ENCODE measurements around the gene SMIM36.
"Not testable (repeated sequence)": the region's sequence is repeated elsewhere in the genome, so short reads cannot be mapped to it uniquely, and the experiment has no call there.

The SMIM36 gene

DNA sequence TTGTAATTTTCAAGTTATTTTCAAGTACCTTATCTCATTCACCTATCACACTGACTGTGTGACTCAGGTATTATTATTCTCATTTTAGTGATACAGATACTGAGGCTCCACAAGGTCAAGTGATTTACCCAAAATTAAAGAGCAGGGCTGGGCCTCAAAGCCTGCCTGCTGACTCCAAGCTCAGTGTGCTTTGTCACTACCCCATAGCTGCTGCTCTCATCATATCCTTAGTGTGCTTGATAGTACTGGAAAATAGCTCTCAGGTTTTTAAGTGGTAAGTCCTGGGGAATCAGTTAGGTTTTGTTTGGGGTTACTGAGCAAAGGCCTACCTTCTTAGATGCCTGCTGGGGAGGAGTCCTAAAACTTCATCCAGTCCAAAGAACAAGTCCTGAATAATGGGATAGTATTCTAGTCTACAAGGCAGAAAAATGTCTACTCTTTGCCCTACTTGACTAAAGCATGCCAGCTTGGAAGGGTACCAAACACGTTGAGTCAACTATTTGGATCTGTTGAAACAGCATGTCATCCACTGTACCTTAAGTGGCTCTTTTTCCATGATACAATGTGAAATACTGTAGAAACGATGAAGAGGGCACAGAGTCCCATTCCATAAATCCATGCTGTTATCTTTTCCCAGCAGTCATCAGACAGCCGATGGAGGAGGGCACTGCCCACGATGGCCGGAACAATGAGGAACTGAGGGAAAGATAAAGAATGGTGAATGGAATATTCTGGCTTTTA is 100.4 kb downstream of the SMIM36 start:
- no peak for DNase-seq

DNA sequence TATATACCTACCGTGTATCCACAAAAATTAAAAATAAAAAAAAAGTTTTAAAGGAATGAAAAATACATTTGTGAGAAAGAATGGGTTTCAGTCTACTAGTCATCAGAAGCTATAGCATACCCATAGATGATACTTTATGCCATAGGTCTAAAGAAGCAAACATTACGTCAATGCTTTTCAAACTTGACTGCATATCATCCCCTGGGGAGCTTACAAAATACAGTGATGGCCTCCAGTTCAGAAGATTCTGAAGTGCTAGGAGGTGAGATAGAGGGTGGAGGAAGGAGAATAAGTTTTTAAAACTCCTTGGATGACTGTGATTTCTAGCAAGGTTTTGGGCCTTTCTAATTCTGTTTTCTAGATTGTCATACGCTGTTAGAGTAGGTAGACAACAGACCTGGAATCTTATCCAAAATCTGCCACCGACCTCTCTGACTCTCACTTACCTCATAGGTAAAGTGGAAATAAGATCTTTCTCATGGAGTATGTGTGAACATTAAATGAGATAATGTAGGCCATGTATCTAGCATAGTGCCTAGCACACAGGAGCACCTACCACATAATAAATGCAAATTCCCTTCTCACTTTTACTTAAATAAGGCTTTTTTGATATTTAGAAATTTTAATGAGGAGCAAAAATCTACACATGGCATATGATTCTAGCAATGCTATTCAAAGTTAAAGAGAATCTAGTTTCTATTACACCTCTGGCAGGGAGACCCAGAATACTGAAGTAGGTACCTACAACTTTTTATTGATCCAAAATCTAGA is 102.0 kb downstream of the SMIM36 start:
- no peak for DNase-seq

DNA sequence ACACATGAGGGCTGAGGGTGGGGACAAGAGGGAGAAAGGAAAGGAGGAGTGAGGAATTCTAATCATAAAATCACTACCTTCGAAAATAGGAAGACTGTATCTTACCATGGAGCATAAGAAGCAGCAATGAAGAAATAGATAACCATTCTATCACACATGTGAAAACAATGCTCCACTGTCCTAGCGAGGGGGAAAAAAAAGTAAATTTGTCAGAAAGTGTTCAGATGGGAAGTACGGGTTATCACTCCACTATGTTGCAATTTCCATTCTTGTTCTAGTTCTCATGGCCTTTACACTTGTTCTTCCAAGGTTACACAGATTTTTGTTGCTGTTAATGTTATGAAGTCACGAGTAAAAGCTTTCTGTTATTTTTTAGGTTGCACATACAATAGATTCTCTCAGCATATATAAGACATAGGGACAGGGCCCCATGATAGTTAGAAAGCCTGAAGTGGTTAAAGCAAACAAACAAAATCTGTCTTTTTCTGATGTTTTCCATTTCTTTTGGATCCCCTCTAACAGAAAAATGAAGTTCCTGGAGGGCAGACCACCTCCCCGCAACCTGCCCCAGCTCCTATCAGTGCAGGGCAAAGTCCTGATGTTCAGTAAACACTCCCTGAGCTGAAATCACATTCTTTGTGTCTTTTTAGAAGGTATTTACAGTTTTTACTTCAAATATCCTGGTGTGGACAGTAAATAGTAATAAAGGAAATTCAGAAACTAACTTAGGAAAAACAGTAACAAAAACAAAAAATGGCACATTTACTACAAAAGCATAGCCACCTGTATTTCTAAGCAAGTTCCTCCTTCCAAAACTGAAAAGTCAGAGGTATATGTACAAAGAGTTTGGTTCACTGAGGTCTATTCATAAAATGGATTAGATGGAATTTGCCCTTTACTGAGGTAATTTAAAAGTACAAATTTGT is 103.3 kb downstream of the SMIM36 start:
- no peak for DNase-seq

DNA sequence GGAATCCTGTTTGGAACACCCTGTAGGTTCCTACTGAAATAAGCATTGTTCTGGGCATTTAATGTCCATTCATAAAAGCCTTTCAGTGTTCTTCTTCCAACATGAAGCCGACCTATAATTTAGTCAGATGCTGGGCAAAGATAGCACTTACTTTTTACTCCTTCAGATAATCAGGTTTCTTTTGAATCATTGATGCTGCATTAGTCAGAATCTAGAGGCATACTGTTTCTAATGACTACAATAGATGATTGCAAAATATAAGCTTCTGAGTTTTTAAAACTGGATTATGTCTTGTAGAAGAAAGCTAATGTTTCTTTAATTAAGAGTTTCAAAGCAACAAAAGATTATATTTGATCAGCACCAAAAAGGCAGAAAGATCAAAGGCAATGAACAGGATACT is 105.7 kb downstream of the SMIM36 start:
- no peak for DNase-seq

DNA sequence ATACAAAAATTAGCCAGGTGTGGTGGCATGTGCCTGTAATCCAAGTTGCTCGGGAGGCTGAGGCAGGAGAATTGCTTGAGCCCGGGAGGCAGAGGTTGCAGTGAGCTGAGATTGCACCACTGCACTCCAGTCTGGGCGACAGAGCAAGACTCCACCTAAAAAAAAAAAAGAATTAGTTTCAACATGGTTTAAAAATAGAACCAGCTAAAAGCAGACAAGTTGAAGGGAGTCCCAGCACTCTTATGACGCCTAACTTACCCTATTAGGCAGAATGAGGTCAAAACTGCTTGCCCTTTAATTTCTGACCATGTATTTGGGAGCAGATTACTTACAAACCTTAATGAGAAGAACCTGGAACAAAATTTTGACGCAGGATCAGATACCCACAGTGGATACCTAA is 107.1 kb downstream of the SMIM36 start:
- not testable (repeated sequence) for DNase-seq

DNA sequence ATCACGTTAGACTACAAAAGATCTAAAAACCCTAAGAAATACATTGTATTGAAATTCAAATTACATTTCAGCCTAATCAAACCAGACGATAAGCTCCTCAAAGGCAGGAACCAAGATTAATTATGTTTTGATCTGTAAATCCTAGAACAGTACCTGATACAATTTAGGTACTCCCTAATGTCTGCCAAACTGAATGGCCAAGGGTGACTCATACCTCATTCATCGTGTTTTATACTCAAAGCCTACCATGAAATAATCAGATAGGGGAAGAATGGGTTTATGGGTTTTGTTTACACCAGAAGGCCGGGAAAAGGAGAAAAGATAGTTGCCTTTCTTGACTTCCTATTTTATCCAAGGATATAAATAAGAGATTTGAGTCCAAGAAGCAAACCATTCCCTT is 108.9 kb downstream of the SMIM36 start:
- DNase-seq = no peak

Data from NCI-H1417 treated with DMSO at 0.1 percent for 48 hours (cell line).